ENCODE data around the gene PPP3CA.

PPP3CA gene

DNA sequence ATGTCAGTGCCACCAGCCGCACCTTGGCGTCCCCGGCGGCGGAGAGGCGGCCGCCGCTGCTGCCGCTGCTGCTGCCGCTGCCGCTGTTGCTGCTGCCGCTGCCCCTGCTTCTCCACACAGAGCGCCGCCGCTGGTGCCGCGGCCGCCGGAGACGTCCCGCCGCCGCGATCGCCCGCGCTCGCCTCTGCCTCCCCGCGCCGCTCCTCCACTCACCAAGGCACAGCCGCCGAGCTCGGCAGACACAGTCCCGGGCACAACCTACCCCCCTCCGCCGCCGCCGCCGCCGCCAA lies at the start of gene PPP3CA:
TSS of gene PPP3CA (minus strand) at position 260 of the 290 bp plus-strand sequence.
- TF ChIP-seq, protein P1, sequence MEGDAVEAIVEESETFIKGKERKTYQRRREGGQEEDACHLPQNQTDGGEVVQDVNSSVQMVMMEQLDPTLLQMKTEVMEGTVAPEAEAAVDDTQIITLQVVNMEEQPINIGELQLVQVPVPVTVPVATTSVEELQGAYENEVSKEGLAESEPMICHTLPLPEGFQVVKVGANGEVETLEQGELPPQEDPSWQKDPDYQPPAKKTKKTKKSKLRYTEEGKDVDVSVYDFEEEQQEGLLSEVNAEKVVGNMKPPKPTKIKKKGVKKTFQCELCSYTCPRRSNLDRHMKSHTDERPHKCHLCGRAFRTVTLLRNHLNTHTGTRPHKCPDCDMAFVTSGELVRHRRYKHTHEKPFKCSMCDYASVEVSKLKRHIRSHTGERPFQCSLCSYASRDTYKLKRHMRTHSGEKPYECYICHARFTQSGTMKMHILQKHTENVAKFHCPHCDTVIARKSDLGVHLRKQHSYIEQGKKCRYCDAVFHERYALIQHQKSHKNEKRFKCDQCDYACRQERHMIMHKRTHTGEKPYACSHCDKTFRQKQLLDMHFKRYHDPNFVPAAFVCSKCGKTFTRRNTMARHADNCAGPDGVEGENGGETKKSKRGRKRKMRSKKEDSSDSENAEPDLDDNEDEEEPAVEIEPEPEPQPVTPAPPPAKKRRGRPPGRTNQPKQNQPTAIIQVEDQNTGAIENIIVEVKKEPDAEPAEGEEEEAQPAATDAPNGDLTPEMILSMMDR (IDR thresholded peaks at IDR 0.05; ENCODE audit: low read length) = no peak
- no peak for TF ChIP-seq EZH2 (IDR thresholded peaks at IDR 0.05; ENCODE audit: borderline replicate concordance, low read length)
- H3K4me1 ChIP-seq (ENCODE audit: insufficient read depth, low read length, severe bottlenecking) = peaks cover 38% of the 10 kb centered on the region
- H2AFZ ChIP-seq (ENCODE audit: low read length) = 0 out of 2 replicates have a peak within 1 kb of the TSS, but pooled peaks have one; percentile 19

DNA sequence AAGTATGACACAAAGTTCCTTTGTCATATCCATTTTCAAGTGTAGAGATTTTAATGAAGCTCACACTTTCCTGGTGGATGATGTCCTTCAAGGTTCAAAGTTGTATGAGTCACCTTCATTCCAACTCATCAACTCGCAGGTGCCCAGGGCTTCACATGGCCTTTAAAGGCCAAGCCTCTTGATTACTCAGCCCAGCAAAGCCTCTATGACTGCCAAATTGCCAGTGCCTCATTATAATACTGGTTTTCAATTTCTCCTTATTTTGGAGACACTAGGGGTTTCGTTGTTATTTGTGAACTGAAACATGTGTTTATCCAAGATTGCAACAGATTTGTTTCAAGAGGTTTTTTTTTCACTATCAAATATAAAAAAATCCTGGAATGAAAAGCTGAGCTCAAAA lies 45.9 kb upstream of the PPP3CA start:
- Histone ChIP-seq H3K4me2 (ENCODE audit: low read length) (no peak overlapping the region), H3K79me2 (ENCODE audit: insufficient read depth, low read length) (no peaks in the 10 kb centered on the region), H3K27ac (ENCODE audit: low read depth, low read length, poor library complexity, severe bottlenecking) (no peak overlapping the region), H4K20me1 (ENCODE audit: insufficient read depth, low read length) (no peaks in the 10 kb centered on the region), H3F3A (ENCODE audit: insufficient read depth, low read length) (no peaks in the 10 kb centered on the region), H3K36me3 (ENCODE audit: insufficient read depth, low read length) (no peaks in the 10 kb centered on the region), H3K4me1 (ENCODE audit: insufficient read depth, low read length, severe bottlenecking) (no peaks in the 10 kb centered on the region), H3K27me3 (ENCODE audit: insufficient read depth, low read length) (no peaks in the 10 kb centered on the region), H2AFZ (ENCODE audit: low read length) (no peak overlapping the region), H3K9ac (ENCODE audit: low read length) (no peak overlapping the region), H3K4me3 (ENCODE audit: low read depth, low read length, poor library complexity, severe bottlenecking) (no peak overlapping the region), H3K9me2 (ENCODE audit: low read depth, low read length) (no peaks in the 10 kb centered on the region), H3K9me3 (ENCODE audit: low read length) (no peaks in the 10 kb centered on the region)
- TF ChIP-seq, protein P1 (IDR thresholded peaks at IDR 0.05; ENCODE audit: low read length) = no peak
- no peak for TF ChIP-seq EZH2 (IDR thresholded peaks at IDR 0.05; ENCODE audit: borderline replicate concordance, low read length)

More for the DNA sequence above, at the start of gene PPP3CA:
- H3K79me2 ChIP-seq (ENCODE audit: insufficient read depth, low read length) = peaks cover 34% of the 10 kb centered on the region
- no peaks in the 10 kb centered on the region for H4K20me1 ChIP-seq (ENCODE audit: insufficient read depth, low read length)
- H3K9ac ChIP-seq (ENCODE audit: low read length) = peak within 1 kb of the TSS; percentile 89
- peak within 1 kb of the TSS; percentile 97 for H3K4me2 ChIP-seq (ENCODE audit: low read length)
- no peaks in the 10 kb centered on the region for H3F3A ChIP-seq (ENCODE audit: insufficient read depth, low read length)
- no peaks in the 10 kb centered on the region for H3K9me2 ChIP-seq (ENCODE audit: low read depth, low read length)
- H3K4me3 ChIP-seq (ENCODE audit: low read depth, low read length, poor library complexity, severe bottlenecking) = peak within 1 kb of the TSS; percentile 79
- no peaks in the 10 kb centered on the region for H3K9me3 ChIP-seq (ENCODE audit: low read length)
- H3K27ac ChIP-seq (ENCODE audit: low read depth, low read length, poor library complexity, severe bottlenecking) = peak within 1 kb of the TSS; percentile 89
- H3K36me3 ChIP-seq (ENCODE audit: insufficient read depth, low read length) = no peaks in the 10 kb centered on the region
- H3K27me3 ChIP-seq (ENCODE audit: insufficient read depth, low read length) = no peaks in the 10 kb centered on the region

DNA sequence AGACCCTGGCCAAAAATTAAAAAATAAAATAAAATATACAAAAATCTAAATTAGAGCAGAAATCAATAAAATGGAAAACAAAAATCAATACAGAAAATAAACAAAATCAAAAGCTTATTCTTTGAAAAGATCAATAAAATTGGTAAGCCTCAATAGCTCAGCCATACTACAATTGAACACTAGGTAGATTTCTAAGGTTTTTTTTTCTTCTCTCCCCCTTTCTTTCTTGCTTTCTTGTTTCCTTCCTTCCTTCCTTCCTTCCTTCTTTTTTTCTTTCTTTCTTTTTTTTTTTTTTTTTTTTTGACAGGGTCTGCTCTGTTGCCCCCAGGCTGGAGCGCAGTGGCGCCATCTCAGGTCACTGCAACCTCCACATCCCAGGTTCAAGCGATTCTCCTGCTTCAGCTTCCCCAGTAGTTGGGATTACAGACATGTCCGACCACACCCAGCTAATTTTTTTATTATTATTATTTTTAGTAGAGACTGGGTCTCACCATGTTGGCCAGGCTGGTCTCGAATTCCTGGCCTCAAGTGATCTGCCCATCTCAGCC lies 23.4 kb upstream of the PPP3CA start:
- H3K9me3 ChIP-seq (ENCODE audit: low read length) = no peaks in the 10 kb centered on the region; the same call in 1 of the 2 replicates
- H3K36me3 ChIP-seq (ENCODE audit: insufficient read depth, low read length) = no peaks in the 10 kb centered on the region
- H3K27ac ChIP-seq (ENCODE audit: low read depth, low read length, poor library complexity, severe bottlenecking) = no peak overlapping the region
- no peaks in the 10 kb centered on the region for H3F3A ChIP-seq (ENCODE audit: insufficient read depth, low read length)
- no peaks in the 10 kb centered on the region for H4K20me1 ChIP-seq (ENCODE audit: insufficient read depth, low read length)
- H3K9ac ChIP-seq (ENCODE audit: low read length) = no peak overlapping the region
- H3K4me3 ChIP-seq (ENCODE audit: low read depth, low read length, poor library complexity, severe bottlenecking) = no peak overlapping the region
- no peak for TF ChIP-seq EZH2 (IDR thresholded peaks at IDR 0.05; ENCODE audit: borderline replicate concordance, low read length)
- TF ChIP-seq, protein P1 (IDR thresholded peaks at IDR 0.05; ENCODE audit: low read length) = no peak
- no peak overlapping the region for H3K4me2 ChIP-seq (ENCODE audit: low read length)
- H3K4me1 ChIP-seq (ENCODE audit: insufficient read depth, low read length, severe bottlenecking) = no peaks in the 10 kb centered on the region
- H3K79me2 ChIP-seq (ENCODE audit: insufficient read depth, low read length) = no peaks in the 10 kb centered on the region
- H3K9me2 ChIP-seq (ENCODE audit: low read depth, low read length) = no peaks in the 10 kb centered on the region
- H3K27me3 ChIP-seq (ENCODE audit: insufficient read depth, low read length) = no peaks in the 10 kb centered on the region
- no peak overlapping the region for H2AFZ ChIP-seq (ENCODE audit: low read length)
